IMR-90 (cell line): ENCODE data around the gene PDGFD. TPM values are rescaled to one million over a fixed set of nuclear protein-coding genes. Genes with fewer than 3 reads are reported as not detected.

Source experiments
- ATAC-seq: fragments of 200-7000 bp; cut with Tn5 transposase; 2 replicates; pipeline ENCODE4 v1.9.1; 2020; ENCODE audit warnings: low read depth, mild to moderate bottlenecking, moderate library complexity
- BruUV-seq: library from RNA; stranded (reverse); fragments of 400-500 nt; replicated peaks from 2 replicates; lab custom pipeline; 2021; lab: Mats Ljungman, UMichigan
- CTCF ChIA-PET: fragments of 300-600 bp; formaldehyde crosslinking; extraction: SDS; loops from one replicate; lab custom pipeline; 2021; ENCODE audit warnings: antibody characterized with exemption; lab: Yijun Ruan, JAX
- POLR2A ChIA-PET: fragments of 300-600 bp; sonication (Branson Sonifier 250); formaldehyde crosslinking; loops from one replicate; lab custom pipeline; 2022; ENCODE audit warnings: antibody characterized with exemption; ENCODE audit not compliant: unreplicated experiment; lab: Charles Lee
- DNase-seq: peaks from one replicate; pipeline ENCODE4 v3.0.0; 2013
- H2AFZ ChIP-seq: replicated peaks from 2 replicates; pipeline ENCODE3; 2013; ENCODE audit warnings: low read length, mild to moderate bottlenecking; ENCODE audit not compliant: poor library complexity
- H2AK5ac ChIP-seq: 2 replicates; pipeline ENCODE4 v1.6.1; 2013; ENCODE audit warnings: low read depth, low read length, inconsistent platforms
- H2AK9ac ChIP-seq: replicated peaks from 2 replicates; pipeline ENCODE3; 2013; ENCODE audit warnings: mild to moderate bottlenecking, low read depth, low read length, moderate library complexity; ENCODE audit not compliant: poor library complexity
- H2BK120ac ChIP-seq: 2 replicates; pipeline ENCODE4 v1.6.1; 2013; ENCODE audit warnings: low read depth, low read length, inconsistent platforms
- H2BK15ac ChIP-seq: 3 replicates; pipeline ENCODE4 v1.6.1; 2013; ENCODE audit warnings: low read depth, low read length, inconsistent platforms
- H2BK20ac ChIP-seq: 2 replicates; pipeline ENCODE4 v1.6.1; 2013; ENCODE audit warnings: low read depth, mild to moderate bottlenecking, inconsistent platforms, low read length, moderate library complexity
- H2BK5ac ChIP-seq: 2 replicates; pipeline ENCODE4 v1.6.1; 2013; ENCODE audit warnings: mild to moderate bottlenecking, low read depth, low read length, inconsistent platforms; ENCODE audit not compliant: poor library complexity, severe bottlenecking
- H3K14ac ChIP-seq: replicated peaks from 2 replicates; pipeline ENCODE4 v1.6.1; 2013; ENCODE audit warnings: low read depth, low read length, inconsistent platforms
- H3K18ac ChIP-seq: 2 replicates; pipeline ENCODE4 v1.6.1; 2013; ENCODE audit warnings: low read depth, low read length, control low read depth
- H3K23ac ChIP-seq: 2 replicates; pipeline ENCODE4 v1.6.1; 2013; ENCODE audit warnings: low read depth, low read length, inconsistent platforms
- H3K27ac ChIP-seq: 2 replicates; pipeline ENCODE4 v1.5.1; 2013; ENCODE audit warnings: mild to moderate bottlenecking, control low read depth, low read length; ENCODE audit not compliant: insufficient read depth
- H3K27me3 ChIP-seq: 2 replicates; pipeline ENCODE4 v1.6.1; 2013; ENCODE audit warnings: low read length; ENCODE audit not compliant: control insufficient read depth, insufficient read depth
- H3K36me3 ChIP-seq: 2 replicates; pipeline ENCODE4 v1.6.1; 2013; ENCODE audit warnings: low read length, mixed read lengths; ENCODE audit not compliant: control insufficient read depth, insufficient read depth
- H3K4ac ChIP-seq: 2 replicates; pipeline ENCODE4 v1.6.1; 2013; ENCODE audit warnings: low read depth, low read length, inconsistent platforms
- H3K4me1 ChIP-seq: 2 replicates; pipeline ENCODE4 v1.6.1; 2013; ENCODE audit warnings: low read length, mixed read lengths; ENCODE audit not compliant: control insufficient read depth, insufficient read depth
- H3K4me2 ChIP-seq: 2 replicates; pipeline ENCODE4 v1.6.1; 2013; ENCODE audit warnings: low read depth, mild to moderate bottlenecking, control low read depth, low read length, moderate library complexity
- H3K4me3 ChIP-seq: 2 replicates; pipeline ENCODE4 v1.5.1; 2013; ENCODE audit warnings: low read depth, mild to moderate bottlenecking, control low read depth, low read length, moderate library complexity; ENCODE audit not compliant: insufficient read depth
- H3K56ac ChIP-seq: 2 replicates; pipeline ENCODE4 v1.6.1; 2013; ENCODE audit warnings: low read length, inconsistent platforms; ENCODE audit not compliant: insufficient read depth; ENCODE audit errors: extremely low read depth
- H3K79me1 ChIP-seq, 2 experiments: 2 replicates each; pipeline ENCODE4 v1.6.1; 2013; ENCODE audit warnings: low read length in 2 of 2, inconsistent platforms in 1 of 2, low read depth in 1 of 2
- H3K9ac ChIP-seq: 2 replicates; pipeline ENCODE4 v1.6.1; 2013; ENCODE audit warnings: low read depth, low read length, control low read depth
- H3K9me1 ChIP-seq: 2 replicates; pipeline ENCODE4 v1.6.1; 2013; ENCODE audit warnings: low read length, inconsistent platforms; ENCODE audit not compliant: insufficient read depth
- H3K9me3 ChIP-seq: 2 replicates; pipeline ENCODE4 v1.6.1; 2013; ENCODE audit warnings: low read length; ENCODE audit not compliant: control insufficient read depth, insufficient read depth
- H4K20me1 ChIP-seq: 2 replicates; pipeline ENCODE4 v1.6.1; 2013; ENCODE audit warnings: low read length, inconsistent platforms; ENCODE audit not compliant: insufficient read depth
- H4K5ac ChIP-seq: 2 replicates; pipeline ENCODE4 v1.6.1; 2013; ENCODE audit warnings: mild to moderate bottlenecking, low read depth, low read length, control low read depth
- H4K8ac ChIP-seq, 2 experiments: 2 replicates each; pipeline ENCODE4 v1.6.1; 2013; ENCODE audit warnings: low read depth in 2 of 2, low read length in 2 of 2, control low read depth in 1 of 2, inconsistent platforms in 1 of 2
- H4K91ac ChIP-seq: 2 replicates; pipeline ENCODE4 v1.6.1; 2013; ENCODE audit warnings: low read depth, low read length, inconsistent platforms; ENCODE audit not compliant: insufficient read depth
- BHLHE40 ChIP-seq: fragments of 150-350 bp; IDR thresholded peaks from 2 replicates; pipeline ENCODE4 v1.6.1; 2016; ENCODE audit warnings: mild to moderate bottlenecking, low read depth, low read length
- FOS ChIP-seq: fragments of 150-350 bp; IDR thresholded peaks from 2 replicates; pipeline ENCODE4 v1.6.1; 2016; ENCODE audit warnings: low read depth, low read length
- MAFK ChIP-seq: IDR thresholded peaks from 2 replicates; pipeline ENCODE4 v1.6.1; 2012; ENCODE audit warnings: low read depth, low read length, improper control_type of control experiment
- MAZ ChIP-seq: IDR thresholded peaks from 2 replicates; pipeline ENCODE4 v1.6.1; 2012; ENCODE audit warnings: low read depth, mild to moderate bottlenecking, low read length, improper control_type of control experiment, moderate library complexity, borderline replicate concordance
- NFE2L2 ChIP-seq: fragments of 150-350 bp; IDR thresholded peaks from 2 replicates; pipeline ENCODE4 v1.6.1; 2016; ENCODE audit warnings: low read depth, mild to moderate bottlenecking, low read length
- POLR2A ChIP-seq: IDR thresholded peaks from 2 replicates; pipeline ENCODE4 v1.6.1; 2012; ENCODE audit warnings: mild to moderate bottlenecking, low read depth, low read length
- RAD21 ChIP-seq: IDR thresholded peaks from 2 replicates; pipeline ENCODE4 v1.6.1; 2012; ENCODE audit warnings: low read length, improper control_type of control experiment
- RCOR1 ChIP-seq: IDR thresholded peaks from 2 replicates; pipeline ENCODE4 v1.6.1; 2012; ENCODE audit warnings: mild to moderate bottlenecking, low read length, improper control_type of control experiment; ENCODE audit not compliant: insufficient replicate concordance
- RFX5 ChIP-seq: IDR thresholded peaks from 2 replicates; pipeline ENCODE4 v1.8.0; 2012; ENCODE audit warnings: low read depth, mild to moderate bottlenecking, low read length, moderate library complexity
- SMC3 ChIP-seq: fragments of 150-350 bp; IDR thresholded peaks from 2 replicates; pipeline ENCODE4 v1.6.1; 2016; ENCODE audit warnings: low read depth, mild to moderate bottlenecking, antibody characterized with exemption, low read length, moderate library complexity
- WGBS, 2 experiments: methylation state at CpG; one replicate each; pipeline versions ENCODE4 v1.1.5 to v1.1.7; 2013; ENCODE audit warnings: missing lambda C conversion rate in 2 of 2; ENCODE audit not compliant: insufficient read length in 1 of 2; ENCODE audit errors: extremely low coverage in 2 of 2; 5-methylcytosine and 5-hydroxymethylcytosine counted together
- dilution Hi-C: fragments of 300-500 bp; cut with HindIII; formaldehyde crosslinking; loops from one replicate; pipeline ENCODE4 v1.14.3; 2018; ENCODE audit warnings: low sequenced_read_pairs; ENCODE audit not compliant: unreplicated experiment
- in situ Hi-C: fragments of 300-500 bp; cut with MboI; formaldehyde crosslinking; loops from 3 replicates; pipeline ENCODE4 v1.14.3; 2019; ENCODE audit warnings: low sequenced_read_pairs, inconsistent platforms, mixed read lengths
- intact Hi-C: fragments of 100-400 bp; cut with micrococcal nuclease; formaldehyde crosslinking; loops from 2 replicates; pipeline ENCODE4 v1.10.0; 2022
- polyA plus RNA-seq, 3 experiments: library from polyadenylated mRNA; depleted of rRNA; stranded (reverse); fragments of >200 nt; gene quantifications; 2 replicates each; pipeline ENCODE4 v1.2.3, GENCODE V29; 2012; ENCODE audit warnings: low replicate concordance in 1 of 3
- total RNA-seq: library from RNA; depleted of rRNA; stranded (reverse); fragments of >200 nt; gene quantifications from 2 replicates; pipeline ENCODE4 v1.2.3, GENCODE V29; 2012
- TF ChIP-seq, protein P1 (sequence below): conservative IDR thresholded peaks from 2 replicates; pipeline ENCODE4 v1.5.1; 2012; ENCODE audit warnings: mild to moderate bottlenecking, low read depth, low read length, improper control_type of control experiment
- TF ChIP-seq, protein P2 (sequence below): fragments of 150-350 bp; IDR thresholded peaks from 2 replicates; pipeline ENCODE4 v1.6.1; 2016; ENCODE audit warnings: low read depth, mild to moderate bottlenecking, low read length, moderate library complexity, borderline replicate concordance

The PDGFD gene
- total and polyA plus RNA-seq, 2 of the 4 experiments (the other 2 are of a cell fraction): 2.1 to 3.0 TPM

DNA sequence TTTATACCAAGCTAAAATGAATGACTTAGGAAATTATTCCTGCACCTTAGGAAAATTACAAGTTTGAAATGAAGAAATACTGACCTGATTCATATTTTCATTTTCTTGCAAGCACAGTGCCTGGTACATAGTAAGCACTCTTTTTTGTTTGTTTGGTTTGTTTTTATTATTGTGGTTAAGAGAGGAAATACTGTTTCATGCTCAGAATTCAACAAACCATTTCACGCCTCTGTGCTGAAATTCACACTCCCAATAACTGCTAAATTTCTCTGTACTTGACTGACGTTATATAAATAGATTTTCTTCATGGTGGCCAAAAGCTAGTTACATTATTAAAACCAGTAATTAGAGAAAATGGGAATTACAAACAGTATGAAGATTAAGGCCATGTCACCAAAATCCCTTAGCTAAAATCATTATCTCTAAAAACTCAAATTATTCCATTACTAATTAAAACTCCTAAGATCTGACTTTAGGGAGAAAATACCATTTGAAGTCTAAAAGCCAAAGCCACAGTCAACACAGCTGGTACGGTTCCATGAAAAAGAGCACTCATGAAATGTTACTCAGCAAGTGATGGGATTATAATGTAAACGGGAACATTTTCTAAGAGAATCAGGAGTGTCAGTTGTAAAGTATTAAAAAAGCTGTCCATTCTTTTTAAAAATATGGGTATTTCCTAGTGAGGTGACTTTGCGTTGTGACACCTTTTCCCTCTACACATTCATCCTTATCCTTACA, 205.3 kb downstream of the PDGFD start (continued):
- no peak for TF ChIP-seq MAZ

DNA sequence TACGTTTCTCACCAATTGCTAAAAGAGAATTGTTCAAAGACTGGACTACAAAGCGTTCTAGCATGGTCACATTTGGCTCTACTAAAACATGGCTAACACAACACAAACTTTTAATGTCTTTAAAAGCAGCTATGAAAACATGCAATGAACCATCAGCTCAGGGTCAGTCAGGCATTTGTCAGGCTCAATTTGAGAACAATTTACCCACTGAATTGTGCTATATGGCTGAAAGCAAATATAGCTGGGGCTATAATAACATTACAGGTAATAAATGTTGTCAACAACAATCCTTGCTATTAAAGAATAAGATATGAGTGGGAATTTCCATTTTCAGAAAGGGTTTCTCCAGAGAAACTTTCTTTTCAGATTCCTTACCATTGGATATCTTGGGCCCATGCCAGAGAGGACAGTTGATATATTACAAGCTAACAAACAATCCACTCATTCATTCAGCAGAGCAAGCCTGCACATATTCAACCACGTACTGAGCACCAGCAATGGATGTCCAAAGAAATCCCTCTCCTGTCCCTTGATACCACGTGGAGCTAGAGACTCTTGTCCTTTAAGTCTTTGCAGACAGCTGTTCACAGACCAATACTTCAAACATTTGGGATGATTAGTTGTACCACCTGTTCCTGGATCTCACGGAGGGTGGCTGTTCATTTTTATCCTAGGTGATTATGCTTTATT, 210.0 kb downstream of the PDGFD start:
- Histone ChIP-seq H4K8ac (no peak overlapping the region), H3K18ac (peak overlapping the region; percentile 38; the same call in 1 of the 2 replicates), H4K5ac (peak overlapping the region; percentile 63; the same call in 1 of the 2 replicates), H3K56ac (no peak overlapping the region), H3K4ac (no peak overlapping the region), H3K9me1 (peaks cover 7% of the 10 kb centered on the region), H3K4me1 (no peaks in the 10 kb centered on the region; the same call in 1 of the 2 replicates), H2BK20ac (peak overlapping the region; percentile 50), H3K36me3 (no peaks in the 10 kb centered on the region), H2BK15ac (no peak overlapping the region), H4K91ac (no peak overlapping the region), H2BK120ac (no peak overlapping the region), H2AFZ (no peak overlapping the region), H3K4me3 (no peak overlapping the region), H4K20me1 (no peaks in the 10 kb centered on the region), H2BK5ac (no peak overlapping the region), H3K27ac (no peak overlapping the region), H3K4me2 (no peak overlapping the region), H3K27me3 (no peaks in the 10 kb centered on the region), H3K14ac (no peak overlapping the region; the same call in 1 of the 2 replicates), H2AK9ac (no peak overlapping the region), H3K9ac (no peak overlapping the region), H3K9me3 (no peaks in the 10 kb centered on the region), H3K23ac (no peak overlapping the region), H2AK5ac (no peak overlapping the region; the same call in 1 of the 2 replicates), H3K79me1 (no peaks in the 10 kb centered on the region)
- dilution Hi-C loops (no loop called here), in situ Hi-C loops (no loop called here), intact Hi-C loops (no loop called here)
- DNase-seq: no peak
- ATAC-seq: no peak
- no peak for TF ChIP-seq RAD21
- TF ChIP-seq SMC3: no peak
- TF ChIP-seq POLR2A: no peak
- TF ChIP-seq, protein P1, sequence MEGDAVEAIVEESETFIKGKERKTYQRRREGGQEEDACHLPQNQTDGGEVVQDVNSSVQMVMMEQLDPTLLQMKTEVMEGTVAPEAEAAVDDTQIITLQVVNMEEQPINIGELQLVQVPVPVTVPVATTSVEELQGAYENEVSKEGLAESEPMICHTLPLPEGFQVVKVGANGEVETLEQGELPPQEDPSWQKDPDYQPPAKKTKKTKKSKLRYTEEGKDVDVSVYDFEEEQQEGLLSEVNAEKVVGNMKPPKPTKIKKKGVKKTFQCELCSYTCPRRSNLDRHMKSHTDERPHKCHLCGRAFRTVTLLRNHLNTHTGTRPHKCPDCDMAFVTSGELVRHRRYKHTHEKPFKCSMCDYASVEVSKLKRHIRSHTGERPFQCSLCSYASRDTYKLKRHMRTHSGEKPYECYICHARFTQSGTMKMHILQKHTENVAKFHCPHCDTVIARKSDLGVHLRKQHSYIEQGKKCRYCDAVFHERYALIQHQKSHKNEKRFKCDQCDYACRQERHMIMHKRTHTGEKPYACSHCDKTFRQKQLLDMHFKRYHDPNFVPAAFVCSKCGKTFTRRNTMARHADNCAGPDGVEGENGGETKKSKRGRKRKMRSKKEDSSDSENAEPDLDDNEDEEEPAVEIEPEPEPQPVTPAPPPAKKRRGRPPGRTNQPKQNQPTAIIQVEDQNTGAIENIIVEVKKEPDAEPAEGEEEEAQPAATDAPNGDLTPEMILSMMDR: no peak
- no peak for TF ChIP-seq BHLHE40
- TF ChIP-seq FOS: no peak
- no peak for TF ChIP-seq NFE2L2
- TF ChIP-seq RCOR1: no peak
- no peak for TF ChIP-seq RFX5
- TF ChIP-seq, protein P2, sequence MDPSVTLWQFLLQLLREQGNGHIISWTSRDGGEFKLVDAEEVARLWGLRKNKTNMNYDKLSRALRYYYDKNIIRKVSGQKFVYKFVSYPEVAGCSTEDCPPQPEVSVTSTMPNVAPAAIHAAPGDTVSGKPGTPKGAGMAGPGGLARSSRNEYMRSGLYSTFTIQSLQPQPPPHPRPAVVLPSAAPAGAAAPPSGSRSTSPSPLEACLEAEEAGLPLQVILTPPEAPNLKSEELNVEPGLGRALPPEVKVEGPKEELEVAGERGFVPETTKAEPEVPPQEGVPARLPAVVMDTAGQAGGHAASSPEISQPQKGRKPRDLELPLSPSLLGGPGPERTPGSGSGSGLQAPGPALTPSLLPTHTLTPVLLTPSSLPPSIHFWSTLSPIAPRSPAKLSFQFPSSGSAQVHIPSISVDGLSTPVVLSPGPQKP: no peak
- no peak for TF ChIP-seq MAFK
- no peak for TF ChIP-seq MAZ
- WGBS, 2 experiments: 20% methylated on average over 1 of the region's 5 CpGs; no CpG with 5 or more reads in 1 of the 2 experiments
- ChIA-PET CTCF (interaction anchor here (1.0 to 1.7 kb wide), 2 partner anchors 15 to 37 kb away, joined by 3 to 11 read pairs; no protein-coding TSS in a partner anchor), POLR2A (no interaction called here)
- no TSS peak for BruUV-seq
